NCI-H128 (cell line): Measurements from ENCODE around the gene MID1.
A peak's percentile ranks its signal among the peaks of the same experiment; 100 is the strongest.

Experiments used
- DNase-seq: peaks from one replicate; lab custom pipeline; 2025; ENCODE audit not compliant: unreplicated experiment; lab: John Stamatoyannopoulos, UW

Gene MID1

DNA sequence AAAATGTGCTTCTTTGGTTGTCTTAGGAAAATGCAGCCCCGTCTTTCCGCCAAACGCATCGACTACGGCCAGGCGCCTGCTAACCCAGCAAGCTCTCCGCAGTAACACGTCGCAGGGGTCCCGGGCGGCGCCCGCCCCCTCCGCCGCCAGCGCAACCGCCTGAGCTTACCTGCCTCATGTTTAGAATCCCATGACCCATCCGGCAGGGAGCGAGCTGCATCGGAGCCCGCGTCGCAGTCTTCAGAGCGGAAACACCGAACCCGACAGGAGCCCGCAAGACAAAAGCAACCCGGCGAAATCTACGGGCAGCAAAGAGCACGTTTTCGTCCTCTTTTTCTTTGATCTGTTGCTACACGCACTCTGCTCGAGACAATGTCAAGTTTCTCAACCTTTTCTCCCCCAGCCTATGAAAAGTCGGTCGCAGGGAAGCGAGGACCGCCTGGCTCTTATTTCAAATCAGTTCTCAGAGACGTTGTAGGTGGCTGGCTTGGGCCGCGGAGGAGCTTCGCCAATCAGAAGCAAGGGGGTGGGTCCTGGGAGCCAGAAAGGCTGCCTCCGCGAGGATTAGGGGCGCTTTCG lies at the start of gene MID1:
Gene MID1, minus strand, starts transcription at position 465 of the 579 bp plus-strand sequence. CDS start 53,038 bp downstream, outside the sequence.
- DNase-seq, result peak; percentile 30

DNA sequence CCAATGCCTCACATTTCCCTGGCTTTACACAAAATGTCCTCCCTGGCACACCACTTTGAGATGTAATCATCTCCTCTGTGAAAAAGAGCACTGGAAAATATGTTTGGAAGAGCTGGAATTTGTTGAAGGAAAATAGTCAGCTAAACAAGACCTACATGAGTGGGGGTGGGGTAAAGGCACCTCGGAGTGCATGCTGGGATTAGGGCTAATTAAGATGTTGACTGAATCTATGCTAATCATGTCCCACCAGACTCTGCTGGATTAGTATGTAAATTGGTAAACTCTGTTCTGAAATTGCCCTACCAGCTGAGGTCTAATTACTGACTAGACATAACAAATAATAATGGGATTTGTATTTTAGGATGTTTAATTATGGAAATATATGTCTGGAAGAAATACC lies 46.8 kb upstream of the MID1 start:
- no peak for DNase-seq

DNA sequence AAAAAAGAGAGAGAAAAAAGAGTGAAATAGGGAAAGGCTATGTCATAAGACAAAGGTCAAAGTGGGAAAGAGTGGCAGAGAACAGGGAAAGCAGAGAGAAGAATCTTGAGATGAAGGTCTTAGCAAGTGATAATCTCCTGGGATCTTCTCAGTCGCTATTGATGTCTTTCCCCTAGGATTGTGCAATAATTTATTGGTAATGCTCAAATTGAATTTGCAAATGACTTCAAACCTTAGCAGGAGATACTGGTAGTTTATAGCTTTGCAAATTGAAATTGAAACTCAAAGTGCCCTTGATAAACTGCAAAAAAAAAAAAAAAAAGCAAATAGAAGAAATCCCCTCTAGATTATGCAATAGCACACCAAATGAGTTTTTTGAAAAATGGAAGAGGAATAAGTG lies 45.7 kb upstream of the MID1 start:
- no peak for DNase-seq

- no peak for DNase-seq
These were observed 45.3 kb upstream of the MID1 start for GRCh38 chrX:10665681-10666080.

DNA sequence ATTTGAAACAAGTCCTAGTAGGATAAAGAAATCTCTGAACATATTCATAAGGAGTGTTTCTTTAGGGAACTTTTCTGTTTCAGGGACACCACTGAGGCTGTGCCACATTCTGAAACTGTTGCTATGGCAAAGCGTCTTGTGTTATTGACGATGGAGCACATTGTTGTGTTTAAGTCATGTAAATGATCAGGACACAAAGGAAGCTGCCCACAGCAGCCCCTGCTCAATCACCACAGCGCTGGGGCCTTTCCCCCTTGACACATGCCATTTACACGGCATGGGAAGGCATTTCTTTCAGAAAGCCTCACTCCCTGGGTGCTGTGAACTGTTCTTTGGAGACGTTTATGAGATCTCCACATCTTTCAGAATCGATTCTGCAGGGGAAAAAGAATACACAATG lies 39.8 kb upstream of the MID1 start:
- no peak for DNase-seq

DNA sequence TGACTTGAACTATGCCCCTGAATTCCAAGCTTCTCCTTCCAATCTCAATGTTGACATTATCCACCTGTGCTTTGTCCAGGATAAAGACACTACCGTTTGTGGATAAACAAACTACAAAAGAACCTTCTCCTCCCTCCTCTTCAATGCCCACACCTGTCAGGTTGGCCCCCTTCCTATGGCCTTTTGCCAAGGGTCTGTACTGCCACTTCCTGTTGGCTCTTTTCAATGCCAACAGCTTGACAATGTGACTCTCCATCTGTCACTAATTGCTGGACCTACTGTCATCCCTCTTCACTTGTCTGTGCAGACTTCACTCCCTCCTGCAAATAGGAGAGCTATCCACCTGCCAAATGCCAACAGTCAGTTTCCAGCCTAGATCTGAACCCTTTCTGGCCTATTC lies 35.8 kb upstream of the MID1 start:
- no peak for DNase-seq

- DNase-seq, result no peak
These were observed 34.6 kb upstream of the MID1 start for GRCh38 chrX:10654960-10655359.

- no peak for DNase-seq
These were observed 32.9 kb upstream of the MID1 start for GRCh38 chrX:10653302-10653701.

- DNase-seq, result no peak
These were observed 28.9 kb upstream of the MID1 start for GRCh38 chrX:10649265-10649664.

DNA sequence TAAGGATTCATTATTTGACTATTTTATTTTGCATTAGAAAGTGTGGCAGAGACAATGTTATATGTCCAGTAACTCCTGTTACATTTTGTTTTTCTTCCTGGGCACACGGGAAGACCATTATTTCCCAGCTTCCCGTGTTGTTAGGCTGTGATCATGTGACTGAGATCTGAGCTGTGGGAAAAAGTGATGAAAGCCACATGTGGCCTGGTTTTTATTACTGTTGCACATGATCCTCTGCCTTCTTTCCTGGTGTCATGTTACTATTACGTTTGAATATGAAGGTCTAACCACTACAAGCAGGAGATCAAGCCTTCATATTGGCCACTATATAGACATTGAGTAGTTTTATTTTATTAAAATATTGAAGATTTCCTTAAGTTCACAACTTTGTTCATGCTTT lies 28.2 kb upstream of the MID1 start:
- DNase-seq, result no peak

DNA sequence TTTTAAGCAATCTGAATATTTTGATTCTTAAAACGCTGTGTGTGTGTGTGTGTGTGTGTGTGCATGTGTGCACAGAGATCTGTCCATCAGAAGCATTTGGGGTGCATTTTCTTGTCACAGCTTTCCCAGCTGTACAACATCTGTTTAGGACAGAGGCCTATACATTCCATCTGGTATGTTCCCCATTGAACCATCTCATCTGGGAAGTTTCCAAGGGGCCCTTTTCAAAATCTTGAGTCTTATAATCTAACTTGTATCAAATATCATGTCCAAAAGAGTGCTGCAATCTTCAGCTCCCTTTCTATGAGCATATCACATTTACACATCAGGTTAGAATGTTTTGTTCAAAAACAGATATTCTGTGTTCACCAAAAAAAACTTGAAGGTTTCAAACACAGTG lies 16.5 kb upstream of the MID1 start:
- no peak for DNase-seq

- peak; percentile 9 for DNase-seq
These were observed 16.0 kb upstream of the MID1 start for GRCh38 chrX:10636337-10636736.

DNA sequence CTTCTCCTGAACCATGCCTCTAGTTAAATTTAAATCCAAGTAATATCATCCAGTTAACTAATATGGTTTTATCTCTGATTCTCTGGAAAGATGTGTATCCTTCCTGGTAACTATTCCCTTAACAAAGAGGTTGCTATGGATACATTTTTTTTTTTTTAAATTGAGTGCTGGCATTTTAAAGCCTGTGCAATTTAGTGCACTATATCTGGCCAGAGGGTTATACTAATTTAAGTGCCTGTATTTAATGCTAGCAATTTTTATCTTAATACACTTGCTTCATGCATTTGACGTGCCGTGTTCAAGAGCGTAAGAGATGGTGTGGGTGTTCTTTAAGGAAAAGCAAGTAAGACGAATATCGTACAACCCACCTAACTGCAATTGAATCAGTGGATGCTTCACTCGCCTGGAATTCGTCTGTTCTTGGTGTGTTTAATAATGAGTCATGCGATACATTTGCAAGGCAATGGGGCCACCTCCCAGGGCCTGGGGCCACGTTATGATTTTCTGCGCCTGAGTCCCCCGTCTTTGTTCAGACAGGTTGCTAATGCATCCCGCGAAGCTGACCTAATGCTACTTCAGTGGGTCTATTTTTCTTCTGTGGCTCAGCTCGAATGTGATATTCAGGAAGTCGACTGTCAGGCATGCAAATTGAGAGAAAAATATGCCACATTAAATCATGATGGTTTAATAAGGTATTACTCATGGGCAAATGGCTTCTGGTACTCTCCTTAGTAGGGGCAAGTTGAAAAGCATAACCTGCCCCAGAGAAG lies 14.2 kb upstream of the MID1 start:
- DNase-seq, result no peak

DNA sequence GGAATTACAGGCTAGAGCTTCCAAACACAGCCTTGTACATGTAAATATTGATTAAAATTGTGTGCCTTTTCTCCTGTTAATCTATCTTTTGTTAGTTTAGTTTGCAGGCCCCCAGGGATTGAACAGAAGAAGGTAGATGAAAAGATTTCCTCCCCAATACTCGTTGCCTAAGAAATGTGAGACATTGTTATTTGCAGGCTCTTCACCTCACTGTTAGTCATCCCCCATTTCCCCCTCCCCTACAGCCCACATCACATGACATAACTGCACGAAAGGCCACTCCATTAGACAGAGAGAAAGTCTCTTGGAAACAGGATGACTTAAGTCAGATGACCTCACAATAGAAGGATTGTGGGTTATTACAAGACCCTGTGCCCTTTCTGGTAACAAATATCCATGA lies 13.3 kb upstream of the MID1 start:
- DNase-seq, result no peak

DNA sequence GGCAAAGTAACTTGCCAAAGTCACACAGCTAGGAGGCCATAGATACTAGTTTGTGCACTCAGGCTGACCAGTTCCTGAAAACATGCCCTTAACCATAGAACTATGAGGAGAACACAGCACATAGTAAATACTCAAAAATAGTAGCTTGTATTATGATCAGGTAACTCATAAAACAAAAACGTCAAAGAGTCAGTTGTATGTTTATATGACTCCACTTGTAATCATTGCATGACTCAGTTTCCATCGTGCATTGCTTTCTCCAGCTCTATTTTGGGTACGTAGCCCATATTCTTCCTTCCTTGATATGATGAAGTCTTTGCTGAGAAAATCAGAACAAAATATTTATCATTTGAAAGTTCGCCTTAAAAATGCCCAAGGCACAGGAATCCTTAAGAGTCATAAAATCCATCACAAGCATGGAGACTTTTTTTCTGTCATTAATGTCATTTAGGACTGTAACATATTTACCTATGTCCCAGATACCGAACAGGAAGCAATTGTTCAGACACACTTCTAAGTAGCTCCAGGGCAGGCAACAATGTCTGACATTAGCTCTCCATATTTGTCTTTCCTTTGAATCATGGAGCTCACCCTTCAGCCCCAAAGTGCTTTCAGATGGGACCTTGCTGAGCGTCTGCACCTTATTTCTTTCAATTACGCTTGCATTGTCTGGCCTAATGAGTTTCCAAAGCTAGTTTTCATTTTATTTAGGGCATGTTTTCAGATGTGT lies 11.2 kb upstream of the MID1 start:
- no peak for DNase-seq

DNA sequence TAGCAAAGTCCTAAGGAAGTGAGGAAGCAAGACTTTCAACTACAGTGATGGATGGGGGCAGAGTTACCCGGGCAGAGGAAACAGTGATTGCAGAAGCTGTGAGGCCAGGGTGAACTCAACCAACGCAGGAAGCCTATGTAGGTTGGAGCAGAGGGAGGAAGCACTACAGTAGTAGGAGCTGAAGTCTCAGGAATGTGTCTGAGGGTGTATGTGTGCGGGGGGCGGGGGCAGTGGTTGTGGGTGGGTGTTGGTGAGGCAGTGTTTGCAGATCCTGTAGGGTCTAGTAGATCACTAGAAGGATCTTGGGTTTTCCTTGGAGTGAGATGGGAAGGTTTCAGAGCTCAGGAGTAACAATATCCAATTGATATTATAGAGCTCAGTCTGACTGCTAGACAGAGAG lies 9.9 kb upstream of the MID1 start:
- no peak for DNase-seq

DNA sequence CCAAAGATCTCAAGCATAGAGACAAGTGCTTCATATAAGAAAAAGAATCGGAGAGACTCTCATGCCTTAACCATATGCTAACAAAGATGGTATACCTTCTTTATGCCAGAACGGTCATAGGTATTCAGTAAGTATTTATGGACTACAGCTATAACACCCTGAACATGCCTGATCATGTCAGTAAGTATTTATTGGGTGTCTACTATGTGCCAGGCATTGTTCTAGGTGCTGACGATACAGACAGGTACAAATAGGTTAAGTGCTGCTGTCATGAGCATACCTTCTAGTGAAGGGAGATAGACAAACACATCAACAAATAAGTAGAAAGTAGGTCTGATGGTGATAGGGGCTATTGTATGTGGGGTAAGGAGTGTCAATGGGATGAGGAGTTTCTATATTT lies 9.5 kb upstream of the MID1 start:
- no peak for DNase-seq

DNA sequence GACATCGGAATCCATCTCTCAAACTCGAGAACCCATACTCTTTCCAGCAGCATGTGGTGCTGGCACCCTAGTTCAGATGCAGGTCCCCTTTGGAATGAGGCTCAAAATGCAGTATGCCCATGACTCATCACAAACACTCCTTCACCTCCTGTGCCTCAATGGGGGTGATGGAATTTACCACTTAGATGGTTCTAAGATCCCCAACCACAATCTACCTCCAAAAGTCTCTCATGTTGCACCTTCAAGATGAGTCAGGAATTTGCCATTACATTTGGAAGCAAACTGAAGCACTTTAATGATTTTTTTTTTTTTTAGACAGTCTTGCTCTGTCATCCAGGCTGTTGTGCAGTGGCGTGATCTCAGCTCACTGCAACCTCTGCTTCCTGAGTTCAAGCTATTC lies 8.5 kb upstream of the MID1 start:
- no peak for DNase-seq

DNA sequence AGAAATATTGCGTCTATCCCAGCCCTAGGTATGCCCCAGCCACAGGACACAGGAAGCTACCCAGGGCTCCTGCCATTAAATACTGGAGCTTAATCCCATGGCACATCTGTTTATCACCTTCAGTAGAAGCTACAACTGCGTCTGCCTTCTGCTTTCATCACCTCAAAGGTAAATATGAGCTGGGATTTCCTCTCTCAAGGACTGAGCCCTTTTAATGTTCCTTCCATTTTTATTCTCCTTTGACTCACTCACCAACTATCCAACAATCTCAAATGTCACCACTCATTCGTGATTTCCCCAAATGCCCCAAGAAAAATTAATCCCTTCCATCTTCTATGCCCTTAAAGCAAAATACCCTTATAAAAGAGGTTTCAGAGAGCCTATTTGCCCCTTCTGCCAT lies 1.8 kb upstream of the MID1 start:
- no peak for DNase-seq

DNA sequence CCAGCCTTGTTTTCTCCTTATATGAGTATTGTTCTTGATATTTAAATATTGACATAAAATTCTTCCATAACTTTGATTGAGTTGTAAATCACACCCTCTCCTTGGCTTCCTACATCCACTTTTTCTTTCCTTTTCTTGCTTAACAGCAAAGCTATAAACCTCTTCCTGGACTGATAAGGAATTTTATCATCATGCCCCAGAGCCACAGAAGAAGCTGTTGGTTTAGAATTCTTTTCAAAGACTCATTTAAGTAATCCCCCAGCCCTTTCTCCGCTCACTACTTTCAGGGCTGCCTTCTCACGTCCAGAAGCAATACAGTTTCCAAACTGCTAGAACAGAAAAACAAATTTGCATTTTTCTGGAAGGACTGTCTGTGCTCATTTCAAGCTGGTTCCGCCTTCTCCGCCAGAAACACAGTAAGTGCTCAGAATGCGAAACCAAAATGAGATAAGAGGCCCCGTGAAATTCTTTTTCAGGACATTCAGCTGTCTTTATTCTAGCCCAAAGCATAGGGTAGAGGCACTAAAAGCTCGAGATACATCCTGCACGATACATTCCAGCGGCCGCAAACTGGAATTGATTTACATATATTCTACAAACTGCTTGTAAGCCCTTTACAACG lies 849 bp downstream of the MID1 start:
- DNase-seq, result no peak

DNA sequence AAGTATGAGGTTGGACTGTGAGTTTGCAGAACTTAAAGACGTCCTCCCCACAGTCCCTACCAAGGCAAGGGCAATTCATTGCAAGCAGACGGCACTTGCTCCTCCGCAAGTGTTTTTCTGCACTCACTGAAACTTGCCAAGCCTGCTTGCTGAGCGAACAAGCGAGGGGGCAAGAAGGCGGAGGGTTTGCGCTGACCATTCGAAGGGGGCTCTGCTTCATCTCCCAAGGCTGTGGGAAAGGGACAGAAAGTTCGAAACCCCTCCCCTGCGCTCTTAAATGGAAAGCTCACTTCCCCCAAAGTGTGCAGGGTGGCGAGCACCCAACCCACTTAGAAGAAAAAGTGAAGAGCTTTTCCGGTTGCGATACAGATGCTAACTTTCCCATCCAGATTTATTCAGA lies 1.4 kb downstream of the MID1 start:
- no peak for DNase-seq

GRCh38 chrX:10617999-10618351 lies 2.4 kb downstream of the MID1 start:
- no peak for DNase-seq
